CD4-positive, alpha-beta T cell treated with Interleukin-2 at 100 ng/mL for 4 hours (primary cell): Measurements from ENCODE around the gene TPSAB1.

Source experiments
- DNase-seq: peaks from one replicate; pipeline ENCODE4 v3.0.0-alpha.2; 2020; ENCODE audit warnings: low spot score

TPSAB1 gene

DNA sequence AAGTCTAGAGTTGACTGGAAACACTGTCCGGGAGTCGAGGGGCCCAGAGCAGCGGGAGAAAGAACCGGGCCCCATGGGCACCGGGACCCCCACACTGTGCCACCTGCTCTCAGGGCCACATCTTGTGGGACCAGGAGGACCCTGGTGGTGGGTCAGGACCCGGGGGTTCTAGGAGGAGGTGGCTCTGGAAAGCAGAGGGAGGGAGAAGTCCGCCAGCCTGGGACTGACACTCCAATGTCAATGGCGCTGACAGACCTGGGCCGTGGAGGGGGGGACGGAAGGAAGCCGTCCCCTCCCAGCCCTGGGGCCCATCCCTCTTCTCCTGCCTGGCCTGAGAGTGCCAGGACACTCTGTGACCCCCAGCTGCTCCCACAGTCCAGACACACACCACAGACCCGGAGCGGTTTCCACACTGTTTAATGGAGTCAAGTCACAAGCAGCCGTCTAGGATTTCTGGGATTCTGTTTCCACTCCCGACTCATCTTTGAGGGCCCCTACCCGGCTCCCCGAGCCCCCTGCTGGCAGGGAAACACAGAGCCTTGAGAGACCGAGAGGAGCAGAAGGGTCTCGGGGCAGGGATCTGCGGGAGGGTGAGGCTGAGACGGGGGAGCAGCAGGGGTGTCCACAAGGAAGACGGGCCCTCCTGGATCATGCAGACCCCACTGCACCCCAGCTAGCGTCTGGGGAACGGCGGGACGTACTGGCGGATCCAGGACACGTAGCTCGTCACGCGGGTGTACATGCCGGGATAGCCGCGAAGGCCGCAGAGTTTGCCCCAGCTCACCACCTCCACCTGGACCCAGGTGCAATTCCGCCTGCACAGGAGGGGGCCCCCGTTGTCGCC lies 45.4 kb downstream of the TPSAB1 start:
- no peak for DNase-seq

DNA sequence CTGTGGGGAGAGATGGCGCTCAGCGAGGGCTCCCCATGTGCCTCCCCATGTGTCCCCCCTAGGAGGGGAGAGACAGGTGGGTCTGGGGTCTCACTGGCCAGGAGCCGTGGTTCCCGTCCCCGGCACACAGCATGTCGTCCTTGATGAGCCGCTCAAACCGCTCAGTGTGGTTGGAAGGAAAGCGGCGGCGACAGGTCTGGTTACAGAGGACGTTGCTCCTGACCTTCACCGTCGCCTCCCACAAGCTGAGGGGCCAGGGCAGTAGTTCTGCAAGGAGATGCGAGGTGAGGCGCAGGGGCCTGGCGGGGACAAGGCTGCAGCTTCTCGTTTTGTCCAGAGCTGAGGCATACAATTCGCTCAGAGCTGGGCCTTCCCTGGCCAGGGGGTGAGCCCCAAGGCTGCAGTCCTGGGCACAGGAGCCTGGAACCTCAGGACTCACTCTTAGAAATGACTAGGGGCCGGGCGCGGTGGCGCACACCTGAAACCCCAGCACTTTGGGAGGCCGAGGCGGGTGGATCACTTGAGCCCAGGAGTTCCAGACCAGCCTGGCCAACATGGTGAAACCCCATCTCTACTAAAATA lies 46.1 kb downstream of the TPSAB1 start:
- DNase-seq, result no peak

- DNase-seq, result no peak
These were observed 47.6 kb downstream of the TPSAB1 start for GRCh38 chr16:1287982-1288670.

GRCh38 chr16:1288813-1289476 lies 48.4 kb downstream of the TPSAB1 start:
- no peak for DNase-seq

DNA sequence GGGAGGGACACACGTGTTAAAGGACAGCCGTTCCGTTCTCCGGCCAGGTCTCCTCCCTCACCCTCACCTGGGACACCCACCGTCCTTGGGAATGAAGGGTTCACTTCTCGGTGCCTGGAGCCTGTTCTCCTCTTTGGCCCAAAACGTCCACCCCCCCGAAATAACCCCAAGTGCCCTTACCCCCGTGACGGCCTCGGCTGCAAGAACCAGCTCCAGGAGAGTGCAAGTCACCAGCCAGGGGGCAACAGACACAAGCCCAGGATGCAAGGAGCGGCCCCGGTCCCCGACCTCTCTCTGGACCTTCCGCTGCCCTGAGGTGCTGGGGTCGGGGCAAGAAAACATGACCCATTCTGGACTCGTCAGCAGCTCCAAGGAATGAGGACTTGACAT lies 49.0 kb downstream of the TPSAB1 start:
- no peak for DNase-seq

DNA sequence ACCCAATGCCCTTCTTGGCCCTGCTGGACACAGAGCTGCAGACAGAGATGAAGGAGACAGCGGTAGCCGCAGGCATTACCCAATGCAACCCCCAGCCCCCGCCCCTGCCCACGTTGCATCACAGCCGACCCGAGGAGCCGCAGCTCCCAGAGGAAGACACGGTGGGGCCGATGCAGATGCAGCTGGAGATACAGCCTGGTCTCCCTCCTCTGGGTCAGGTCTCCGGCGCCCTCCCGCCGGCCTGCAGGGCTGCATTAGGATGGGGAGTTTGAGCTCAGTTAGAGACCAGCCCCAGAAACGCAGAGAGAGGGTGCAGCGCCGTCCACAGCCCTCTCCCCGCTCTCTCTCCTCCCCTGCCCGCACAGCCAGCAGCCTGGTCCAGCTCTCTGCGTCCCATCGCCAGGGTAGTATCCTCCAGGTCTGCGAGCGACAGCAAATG lies 49.6 kb downstream of the TPSAB1 start:
- no peak for DNase-seq

DNA sequence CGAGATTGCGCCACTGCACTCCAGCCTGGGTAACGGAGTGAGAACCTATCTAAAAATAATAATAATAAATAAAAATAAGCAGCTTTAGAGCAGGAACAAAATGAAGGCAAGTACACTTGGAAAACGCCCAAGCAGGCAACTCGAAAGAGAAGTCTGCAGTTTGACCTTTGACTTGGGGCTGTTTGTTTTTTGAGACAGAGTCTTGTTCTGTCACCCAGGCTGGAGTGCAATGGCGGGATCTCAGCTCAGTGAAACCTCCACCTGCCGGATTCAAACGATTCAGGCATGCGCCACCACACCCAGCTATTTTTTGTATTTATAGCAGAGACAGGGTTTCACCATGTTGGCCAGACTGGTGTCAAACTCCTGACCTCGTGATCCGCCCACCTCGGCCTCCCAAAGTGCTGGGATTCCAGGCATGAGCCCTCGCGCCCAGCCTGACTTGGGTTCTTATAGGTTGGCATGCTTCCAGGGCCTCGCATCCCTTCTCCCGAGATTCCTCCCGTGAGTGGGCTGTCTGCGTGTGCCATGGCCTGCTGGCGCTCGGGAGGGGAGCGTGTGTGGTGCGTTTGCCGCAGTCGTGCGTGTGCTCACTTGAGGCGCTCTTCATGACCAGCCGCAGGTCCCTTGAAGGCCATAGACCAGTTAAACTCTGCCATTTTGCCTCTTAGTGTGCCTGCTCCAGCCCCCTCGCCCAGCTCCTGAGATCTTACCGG lies 50.5 kb downstream of the TPSAB1 start:
- DNase-seq, result no peak

DNA sequence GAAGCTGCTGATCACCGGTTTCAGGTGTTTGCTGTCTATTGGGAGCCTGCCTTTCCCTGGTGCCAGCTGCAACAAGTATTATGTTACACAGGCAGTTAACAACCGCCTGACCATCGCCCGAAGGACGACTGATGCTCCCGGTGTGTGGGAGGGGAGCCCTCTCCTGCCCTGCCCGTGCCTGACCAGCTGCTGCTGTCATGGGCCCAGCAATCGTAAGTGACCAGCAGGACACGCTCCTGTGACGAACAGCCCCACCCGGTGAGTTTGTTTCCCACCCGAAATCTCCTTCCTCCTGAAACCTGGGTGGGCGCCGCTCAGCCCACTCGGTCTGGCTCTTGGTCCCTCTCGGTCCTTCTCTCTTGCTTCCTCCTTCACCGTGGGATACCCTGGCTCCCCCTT lies 51.1 kb downstream of the TPSAB1 start:
- DNase-seq, result no peak
